GM23338 (cell line): ENCODE measurements around the gene BZW2. TPM values are rescaled to one million over a fixed set of nuclear protein-coding genes. Genes with fewer than 3 reads are reported as not detected.

ENCODE experiments used
- ATAC-seq: fragments of 200-7000 bp; cut with Tn5 transposase; 3 replicates; pipeline ENCODE4 v1.9.1; 2020
- DNase-seq: peaks from one replicate; pipeline ENCODE4 v3.0.0-alpha.2; 2015; ENCODE audit warnings: low spot score
- H2AFZ ChIP-seq: fragments of 200-600 bp; sonication (generic); 2 replicates; pipeline ENCODE4 v1.8.0; 2016; ENCODE audit warnings: antibody characterized with exemption, mild to moderate bottlenecking, moderate library complexity
- H3F3A ChIP-seq: fragments of 200-600 bp; sonication (generic); replicated peaks from 2 replicates; pipeline ENCODE4 v1.8.0; 2017; ENCODE audit warnings: antibody characterized with exemption, mixed run types, low read depth
- H3K27ac ChIP-seq: fragments of 200-600 bp; sonication (generic); 2 replicates; pipeline ENCODE4 v1.6.1; 2016; ENCODE audit warnings: low read depth
- H3K27me3 ChIP-seq: fragments of 200-600 bp; sonication (generic); 2 replicates; pipeline ENCODE4 v1.8.0; 2016; ENCODE audit warnings: mild to moderate bottlenecking, mixed run types, moderate library complexity; ENCODE audit not compliant: insufficient read depth
- H3K36me3 ChIP-seq: fragments of 200-600 bp; sonication (generic); 2 replicates; pipeline ENCODE4 v1.8.0; 2016; ENCODE audit warnings: mild to moderate bottlenecking; ENCODE audit not compliant: insufficient read depth
- H3K4me1 ChIP-seq: fragments of 200-600 bp; sonication (generic); 2 replicates; pipeline ENCODE4 v1.8.0; 2016; ENCODE audit warnings: mild to moderate bottlenecking, moderate library complexity; ENCODE audit not compliant: insufficient read depth
- H3K4me2 ChIP-seq: fragments of 200-600 bp; sonication (generic); 2 replicates; pipeline ENCODE4 v1.7.1; 2017; ENCODE audit warnings: mixed run types
- H3K4me3 ChIP-seq: fragments of 200-600 bp; sonication (generic); 2 replicates; pipeline ENCODE4 v1.6.1; 2016; ENCODE audit warnings: mixed run types
- H3K79me2 ChIP-seq: fragments of 200-600 bp; sonication (generic); replicated peaks from 2 replicates; pipeline ENCODE4 v1.8.0; 2017; ENCODE audit warnings: mild to moderate bottlenecking; ENCODE audit not compliant: insufficient read depth
- H3K9me2 ChIP-seq: fragments of 200-600 bp; sonication (generic); 2 replicates; pipeline ENCODE4 v1.8.0; 2017; ENCODE audit not compliant: insufficient read depth
- H4K20me1 ChIP-seq: fragments of 200-600 bp; sonication (generic); replicated peaks from 2 replicates; pipeline ENCODE4 v1.8.0; 2017; ENCODE audit warnings: mild to moderate bottlenecking; ENCODE audit not compliant: insufficient read depth
- H3K27ac Mint-ChIP-seq: 2 replicates; pipeline ENCODE4 v1.8.0; 2020; ENCODE audit warnings: inconsistent platforms, mild to moderate bottlenecking, moderate library complexity, mixed read lengths
- H3K27me3 Mint-ChIP-seq: 3 replicates; pipeline ENCODE4 v1.8.0; 2022; ENCODE audit warnings: low read depth, mild to moderate bottlenecking, moderate library complexity, mixed read lengths, inconsistent platforms; ENCODE audit not compliant: insufficient read depth, poor library complexity
- H3K36me3 Mint-ChIP-seq: 3 replicates; pipeline ENCODE4 v1.8.0; 2021; ENCODE audit warnings: low read depth, mild to moderate bottlenecking, inconsistent platforms, moderate library complexity, mixed read lengths
- H3K4me1 Mint-ChIP-seq: 3 replicates; pipeline ENCODE4 v1.8.0; 2020; ENCODE audit warnings: mild to moderate bottlenecking, inconsistent platforms, mixed read lengths
- H3K4me3 Mint-ChIP-seq: 3 replicates; pipeline ENCODE4 v1.8.0; 2021; ENCODE audit warnings: moderate library complexity, mild to moderate bottlenecking, inconsistent platforms, mixed read lengths
- H3K9me3 Mint-ChIP-seq: 3 replicates; pipeline ENCODE4 v1.8.0; 2020; ENCODE audit warnings: moderate library complexity, mild to moderate bottlenecking, inconsistent platforms, mixed read lengths
- CREB1 ChIP-seq: fragments of 250-450 bp; sonication (Bioruptor Pico); IDR thresholded peaks from 2 replicates; pipeline ENCODE4 v1.5.0; 2020; ENCODE audit warnings: low read depth, mild to moderate bottlenecking, moderate library complexity
- EZH2 ChIP-seq: fragments of 200-600 bp; sonication (generic); IDR thresholded peaks from one replicate; pipeline ENCODE4 v1.8.0; 2017; ENCODE audit warnings: antibody characterized with exemption, mild to moderate bottlenecking, low read depth; ENCODE audit not compliant: unreplicated experiment
- EZH2phosphoT487 ChIP-seq: fragments of 200-600 bp; sonication (generic); IDR thresholded peaks from one replicate; pipeline ENCODE4 v1.8.1; 2018; ENCODE audit warnings: antibody characterized with exemption; ENCODE audit not compliant: unreplicated experiment
- JUNB ChIP-seq: IDR thresholded peaks from one replicate; pipeline ENCODE4 v1.6.1; 2016; ENCODE audit warnings: antibody characterized with exemption; ENCODE audit not compliant: unreplicated experiment
- NANOG ChIP-seq: IDR thresholded peaks from 2 replicates; pipeline ENCODE4 v1.6.1; 2016; ENCODE audit warnings: antibody characterized with exemption, borderline replicate concordance
- POLR2AphosphoS5 ChIP-seq: IDR thresholded peaks from 2 replicates; pipeline ENCODE4 v1.6.1; 2016; ENCODE audit warnings: antibody characterized with exemption, low read depth
- REST ChIP-seq: IDR thresholded peaks from one replicate; pipeline ENCODE4 v1.6.1; 2018; ENCODE audit warnings: antibody characterized with exemption; ENCODE audit not compliant: unreplicated experiment
- STAT1 ChIP-seq: IDR thresholded peaks from one replicate; pipeline ENCODE4 v1.6.1; 2016; ENCODE audit warnings: antibody characterized with exemption; ENCODE audit not compliant: unreplicated experiment
- ZNF114 ChIP-seq: fragments of 250-450 bp; sonication (Bioruptor Pico); IDR thresholded peaks from 2 replicates; pipeline ENCODE4 v1.5.0; 2020; ENCODE audit warnings: mild to moderate bottlenecking, moderate library complexity
- ZNF331 ChIP-seq: fragments of 250-450 bp; sonication (Bioruptor Pico); IDR thresholded peaks from 2 replicates; pipeline ENCODE4 v1.5.0; 2020; ENCODE audit warnings: low read depth, mild to moderate bottlenecking, moderate library complexity
- polyA plus RNA-seq: library from polyadenylated mRNA; unstranded; fragments of >200 nt; fragmentation: Nextera tagmentation; extraction: Ambion mirVana; gene quantifications from 2 replicates; pipeline ENCODE4 v1.2.1, GENCODE V29; 2016
- total RNA-seq: library from RNA; depleted of rRNA; stranded (reverse); fragments of >200 nt; shearing (Covaris generic); gene quantifications from 2 replicates; pipeline ENCODE4 v1.2.3, GENCODE V29; 2014
- TF ChIP-seq, protein P1 (sequence below): fragments of 250-450 bp; sonication (Bioruptor Pico); IDR thresholded peaks from 2 replicates; pipeline ENCODE4 v1.5.0; 2020; ENCODE audit warnings: mild to moderate bottlenecking, moderate library complexity
- TF ChIP-seq, protein P2 (sequence below), 2 experiments: fragments of 200-600 bp in 1 of 2; sonication (generic) in 1 of 2; conservative IDR thresholded peaks; 2 replicates each; pipeline versions ENCODE4 v1.5.1 to v1.6.1; 2016 to 2017; ENCODE audit warnings: antibody characterized with exemption in 2 of 2, low read depth in 2 of 2, mild to moderate bottlenecking in 2 of 2, moderate library complexity in 1 of 2
- TF ChIP-seq, protein P3 (sequence below): IDR thresholded peaks from 2 replicates; pipeline ENCODE4 v1.6.1; 2016; ENCODE audit warnings: antibody characterized with exemption

The BZW2 gene
- total and polyA plus RNA-seq, 2 experiments from 2014 or later = 88.8 to 108 TPM

DNA sequence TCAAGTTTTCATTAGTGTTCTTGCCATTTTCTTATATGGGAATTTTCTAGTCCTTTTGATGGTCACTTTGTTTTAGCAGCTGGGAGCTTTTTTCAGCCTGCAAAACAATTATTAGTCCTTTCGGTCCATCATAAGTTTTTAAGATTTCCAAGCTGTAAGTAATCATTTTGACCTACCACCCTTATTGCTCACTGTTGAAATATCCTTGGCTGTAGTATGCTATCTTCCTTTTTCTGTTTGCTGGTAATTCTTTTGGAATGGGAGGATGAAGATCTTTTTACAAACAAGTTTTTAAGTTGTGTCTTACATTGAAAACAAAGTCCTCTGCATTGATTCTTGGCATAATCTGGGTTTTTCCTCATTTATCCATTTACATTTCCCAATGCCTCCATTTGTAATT is 24.0 kb downstream of the BZW2 start:
- Histone ChIP-seq H3F3A (no peaks in the 10 kb centered on the region), H3K27ac (peak overlapping the region; percentile 70; the same call in 1 of the 2 replicates), H3K79me2 (peaks cover 62% of the 10 kb centered on the region), H4K20me1 (no peaks in the 10 kb centered on the region), H3K4me1 (peaks cover 27% of the 10 kb centered on the region), H3K9me2 (no peaks in the 10 kb centered on the region), H2AFZ (no peak overlapping the region), H3K4me3 (no peak overlapping the region), H3K27me3 (no peaks in the 10 kb centered on the region), H3K4me2 (peak overlapping the region; percentile 17), H3K36me3 (no peaks in the 10 kb centered on the region)
- DNase-seq = no peak
- peaks cover 39% of the 10 kb centered on the region for H3K4me1 Mint-ChIP-seq
- no peak overlapping the region for H3K4me3 Mint-ChIP-seq
- H3K9me3 Mint-ChIP-seq = no peaks in the 10 kb centered on the region
- TF ChIP-seq JUNB (no peak), REST (no peak), NANOG (no peak), ZNF114 (CRISPR knock-in tag) (no peak), EZH2phosphoT487 (no peak), EZH2 (no peak), POLR2AphosphoS5 (no peak), STAT1 (no peak), ZNF331 (CRISPR knock-in tag) (no peak), CREB1 (no peak)
- TF ChIP-seq, protein P1, sequence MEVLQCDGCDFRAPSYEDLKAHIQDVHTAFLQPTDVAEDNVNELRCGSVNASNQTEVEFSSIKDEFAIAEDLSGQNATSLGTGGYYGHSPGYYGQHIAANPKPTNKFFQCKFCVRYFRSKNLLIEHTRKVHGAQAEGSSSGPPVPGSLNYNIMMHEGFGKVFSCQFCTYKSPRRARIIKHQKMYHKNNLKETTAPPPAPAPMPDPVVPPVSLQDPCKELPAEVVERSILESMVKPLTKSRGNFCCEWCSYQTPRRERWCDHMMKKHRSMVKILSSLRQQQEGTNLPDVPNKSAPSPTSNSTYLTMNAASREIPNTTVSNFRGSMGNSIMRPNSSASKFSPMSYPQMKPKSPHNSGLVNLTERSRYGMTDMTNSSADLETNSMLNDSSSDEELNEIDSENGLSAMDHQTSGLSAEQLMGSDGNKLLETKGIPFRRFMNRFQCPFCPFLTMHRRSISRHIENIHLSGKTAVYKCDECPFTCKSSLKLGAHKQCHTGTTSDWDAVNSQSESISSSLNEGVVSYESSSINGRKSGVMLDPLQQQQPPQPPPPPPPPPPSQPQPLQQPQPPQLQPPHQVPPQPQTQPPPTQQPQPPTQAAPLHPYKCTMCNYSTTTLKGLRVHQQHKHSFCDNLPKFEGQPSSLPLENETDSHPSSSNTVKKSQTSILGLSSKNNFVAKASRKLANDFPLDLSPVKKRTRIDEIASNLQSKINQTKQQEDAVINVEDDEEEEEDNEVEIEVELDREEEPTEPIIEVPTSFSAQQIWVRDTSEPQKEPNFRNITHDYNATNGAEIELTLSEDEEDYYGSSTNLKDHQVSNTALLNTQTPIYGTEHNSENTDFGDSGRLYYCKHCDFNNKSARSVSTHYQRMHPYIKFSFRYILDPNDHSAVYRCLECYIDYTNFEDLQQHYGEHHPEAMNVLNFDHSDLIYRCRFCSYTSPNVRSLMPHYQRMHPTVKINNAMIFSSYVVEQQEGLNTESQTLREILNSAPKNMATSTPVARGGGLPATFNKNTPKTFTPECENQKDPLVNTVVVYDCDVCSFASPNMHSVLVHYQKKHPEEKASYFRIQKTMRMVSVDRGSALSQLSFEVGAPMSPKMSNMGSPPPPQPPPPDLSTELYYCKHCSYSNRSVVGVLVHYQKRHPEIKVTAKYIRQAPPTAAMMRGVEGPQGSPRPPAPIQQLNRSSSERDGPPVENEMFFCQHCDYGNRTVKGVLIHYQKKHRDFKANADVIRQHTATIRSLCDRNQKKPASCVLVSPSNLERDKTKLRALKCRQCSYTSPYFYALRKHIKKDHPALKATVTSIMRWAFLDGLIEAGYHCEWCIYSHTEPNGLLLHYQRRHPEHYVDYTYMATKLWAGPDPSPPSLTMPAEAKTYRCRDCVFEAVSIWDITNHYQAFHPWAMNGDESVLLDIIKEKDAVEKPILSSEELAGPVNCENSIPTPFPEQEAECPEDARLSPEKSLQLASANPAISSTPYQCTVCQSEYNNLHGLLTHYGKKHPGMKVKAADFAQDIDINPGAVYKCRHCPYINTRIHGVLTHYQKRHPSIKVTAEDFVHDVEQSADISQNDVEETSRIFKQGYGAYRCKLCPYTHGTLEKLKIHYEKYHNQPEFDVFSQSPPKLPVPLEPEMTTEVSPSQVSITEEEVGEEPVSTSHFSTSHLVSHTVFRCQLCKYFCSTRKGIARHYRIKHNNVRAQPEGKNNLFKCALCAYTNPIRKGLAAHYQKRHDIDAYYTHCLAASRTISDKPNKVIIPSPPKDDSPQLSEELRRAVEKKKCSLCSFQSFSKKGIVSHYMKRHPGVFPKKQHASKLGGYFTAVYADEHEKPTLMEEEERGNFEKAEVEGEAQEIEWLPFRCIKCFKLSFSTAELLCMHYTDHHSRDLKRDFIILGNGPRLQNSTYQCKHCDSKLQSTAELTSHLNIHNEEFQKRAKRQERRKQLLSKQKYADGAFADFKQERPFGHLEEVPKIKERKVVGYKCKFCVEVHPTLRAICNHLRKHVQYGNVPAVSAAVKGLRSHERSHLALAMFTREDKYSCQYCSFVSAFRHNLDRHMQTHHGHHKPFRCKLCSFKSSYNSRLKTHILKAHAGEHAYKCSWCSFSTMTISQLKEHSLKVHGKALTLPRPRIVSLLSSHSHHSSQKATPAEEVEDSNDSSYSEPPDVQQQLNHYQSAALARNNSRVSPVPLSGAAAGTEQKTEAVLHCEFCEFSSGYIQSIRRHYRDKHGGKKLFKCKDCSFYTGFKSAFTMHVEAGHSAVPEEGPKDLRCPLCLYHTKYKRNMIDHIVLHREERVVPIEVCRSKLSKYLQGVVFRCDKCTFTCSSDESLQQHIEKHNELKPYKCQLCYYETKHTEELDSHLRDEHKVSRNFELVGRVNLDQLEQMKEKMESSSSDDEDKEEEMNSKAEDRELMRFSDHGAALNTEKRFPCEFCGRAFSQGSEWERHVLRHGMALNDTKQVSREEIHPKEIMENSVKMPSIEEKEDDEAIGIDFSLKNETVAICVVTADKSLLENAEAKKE (CRISPR knock-in tag) = no peak
- TF ChIP-seq, protein P2, sequence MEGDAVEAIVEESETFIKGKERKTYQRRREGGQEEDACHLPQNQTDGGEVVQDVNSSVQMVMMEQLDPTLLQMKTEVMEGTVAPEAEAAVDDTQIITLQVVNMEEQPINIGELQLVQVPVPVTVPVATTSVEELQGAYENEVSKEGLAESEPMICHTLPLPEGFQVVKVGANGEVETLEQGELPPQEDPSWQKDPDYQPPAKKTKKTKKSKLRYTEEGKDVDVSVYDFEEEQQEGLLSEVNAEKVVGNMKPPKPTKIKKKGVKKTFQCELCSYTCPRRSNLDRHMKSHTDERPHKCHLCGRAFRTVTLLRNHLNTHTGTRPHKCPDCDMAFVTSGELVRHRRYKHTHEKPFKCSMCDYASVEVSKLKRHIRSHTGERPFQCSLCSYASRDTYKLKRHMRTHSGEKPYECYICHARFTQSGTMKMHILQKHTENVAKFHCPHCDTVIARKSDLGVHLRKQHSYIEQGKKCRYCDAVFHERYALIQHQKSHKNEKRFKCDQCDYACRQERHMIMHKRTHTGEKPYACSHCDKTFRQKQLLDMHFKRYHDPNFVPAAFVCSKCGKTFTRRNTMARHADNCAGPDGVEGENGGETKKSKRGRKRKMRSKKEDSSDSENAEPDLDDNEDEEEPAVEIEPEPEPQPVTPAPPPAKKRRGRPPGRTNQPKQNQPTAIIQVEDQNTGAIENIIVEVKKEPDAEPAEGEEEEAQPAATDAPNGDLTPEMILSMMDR (conservative IDR thresholded peaks at IDR 0.05; ENCODE audit: low read depth in 2 of 2) = no peak
- TF ChIP-seq, protein P3, sequence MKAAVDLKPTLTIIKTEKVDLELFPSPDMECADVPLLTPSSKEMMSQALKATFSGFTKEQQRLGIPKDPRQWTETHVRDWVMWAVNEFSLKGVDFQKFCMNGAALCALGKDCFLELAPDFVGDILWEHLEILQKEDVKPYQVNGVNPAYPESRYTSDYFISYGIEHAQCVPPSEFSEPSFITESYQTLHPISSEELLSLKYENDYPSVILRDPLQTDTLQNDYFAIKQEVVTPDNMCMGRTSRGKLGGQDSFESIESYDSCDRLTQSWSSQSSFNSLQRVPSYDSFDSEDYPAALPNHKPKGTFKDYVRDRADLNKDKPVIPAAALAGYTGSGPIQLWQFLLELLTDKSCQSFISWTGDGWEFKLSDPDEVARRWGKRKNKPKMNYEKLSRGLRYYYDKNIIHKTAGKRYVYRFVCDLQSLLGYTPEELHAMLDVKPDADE = no peak
- no peak for ATAC-seq
- H3K27me3 Mint-ChIP-seq = peaks cover 4% of the 10 kb centered on the region
- H3K36me3 Mint-ChIP-seq = peaks cover 42% of the 10 kb centered on the region
- peak overlapping the region; percentile 18 for H3K27ac Mint-ChIP-seq
